HepG2 (cell line): ENCODE measurements around the gene FAM83C. TPM values are rescaled to one million over a fixed set of nuclear protein-coding genes. Genes with fewer than 3 reads are reported as not detected.

Experiments
- ATAC-seq: fragments of 200-7000 bp; cut with Tn5 transposase; 3 replicates; pipeline ENCODE4 v1.9.1; 2020; ENCODE audit warnings: mild to moderate bottlenecking, moderate library complexity
- BruUV-seq: library from RNA; stranded (reverse); fragments of 400-500 nt; replicated peaks from 2 replicates; lab custom pipeline; 2021; lab: Mats Ljungman, UMichigan
- CTCF ChIA-PET: fragments of 300-600 bp; formaldehyde crosslinking; extraction: SDS; loops from one replicate; lab custom pipeline; 2021; ENCODE audit warnings: low total read pairs, inconsistent platforms, low intra/inter-chr PET ratio; lab: Yijun Ruan, JAX
- POLR2A ChIA-PET: fragments of 350-600 bp; sonication (Branson Sonifier 250); formaldehyde crosslinking; loops from one replicate; lab custom pipeline; 2020; ENCODE audit warnings: antibody characterized with exemption, inconsistent platforms; lab: Yijun Ruan, JAX
- DNase-seq: peaks from one replicate; pipeline ENCODE4 v3.0.0-alpha.2; 2015; ENCODE audit warnings: low spot score
- FAIRE-seq: peaks from 3 replicates; lab custom pipeline; 2011; peaks lifted over from hg19 to GRCh38; lab: Jason Lieb, UNC
- H2AFZ ChIP-seq: one replicate; pipeline ENCODE4 v1.6.1; 2011; ENCODE audit warnings: low read length, inconsistent platforms
- H3K27ac ChIP-seq: fragments of 300-600 bp; 3 replicates; pipeline ENCODE4 v1.8.0; 2011; ENCODE audit warnings: mixed run types, mild to moderate bottlenecking, mixed read lengths, low read length, inconsistent platforms; ENCODE audit not compliant: insufficient read depth; ENCODE audit errors: extremely low read length
- H3K27me3 ChIP-seq, 2 experiments: fragments of 200-600 bp in 1 of 2; 2 replicates in 1 of 2; 3 replicates in 1 of 2; pipeline versions ENCODE4 v1.6.0 to v1.8.0; 2011; ENCODE audit warnings: low read length in 2 of 2, mild to moderate bottlenecking in 2 of 2, moderate library complexity in 2 of 2, inconsistent platforms in 1 of 2; ENCODE audit not compliant: insufficient read depth in 2 of 2, control insufficient read depth in 1 of 2
- H3K36me3 ChIP-seq, 2 experiments: fragments of 200-600 bp in 1 of 2; replicated peaks in 1 of 2; 2 replicates in 1 of 2; 3 replicates in 1 of 2; pipeline versions ENCODE4 v1.5.1 to v1.8.0; 2011; ENCODE audit warnings: low read length in 2 of 2, inconsistent platforms in 1 of 2; ENCODE audit not compliant: insufficient read depth in 2 of 2, control insufficient read depth in 1 of 2
- H3K4me1 ChIP-seq: 2 replicates; pipeline ENCODE4 v1.5.1; 2012; ENCODE audit warnings: low read length, inconsistent platforms; ENCODE audit not compliant: insufficient read depth
- H3K4me2 ChIP-seq: 2 replicates; pipeline ENCODE4 v1.6.0; 2011; ENCODE audit warnings: low read depth, low read length, inconsistent platforms
- H3K4me3 ChIP-seq, 3 experiments: fragments of 200-600 bp in 1 of 3; sonication (generic), shearing (Covaris generic) in 1 of 3; replicated peaks in 1 of 3; 2 replicates each; pipeline ENCODE4 v1.5.1; 2011 to 2016; ENCODE audit warnings: low read length in 3 of 3, inconsistent platforms in 2 of 3, low read depth in 2 of 3, mild to moderate bottlenecking in 2 of 3, control low read depth in 1 of 3, mixed read lengths in 1 of 3; ENCODE audit not compliant: insufficient read depth in 1 of 3
- H3K79me2 ChIP-seq: one replicate; pipeline ENCODE4 v1.6.1; 2011; ENCODE audit warnings: low read length, inconsistent platforms; ENCODE audit not compliant: insufficient read depth
- H3K9ac ChIP-seq: 2 replicates; pipeline ENCODE4 v1.6.0; 2011; ENCODE audit warnings: mild to moderate bottlenecking, low read depth, low read length, inconsistent platforms; ENCODE audit not compliant: insufficient read depth
- H3K9me3 ChIP-seq: 2 replicates; pipeline ENCODE4 v1.5.1; 2012; ENCODE audit warnings: mild to moderate bottlenecking, low read length
- H4K20me1 ChIP-seq: 2 replicates; pipeline ENCODE4 v1.6.0; 2011; ENCODE audit warnings: inconsistent platforms, mild to moderate bottlenecking, low read length, moderate library complexity; ENCODE audit not compliant: insufficient read depth
- CENPX ChIP-seq: sonication (generic); formaldehyde crosslinking; IDR thresholded peaks from 2 replicates; pipeline ENCODE4 v1.9.0; 2021; ENCODE audit warnings: mild to moderate bottlenecking, missing genetic modification reagents, moderate library complexity
- IKZF1 ChIP-seq: fragments of 450-650 bp; IDR thresholded peaks from 2 replicates; pipeline ENCODE4 v1.7.1; 2016
- MAZ ChIP-seq, 2 experiments: sonication (generic) in 1 of 2; formaldehyde crosslinking in 1 of 2; IDR thresholded peaks; 2 replicates each; pipeline versions ENCODE4 v1.5.0 to v1.6.1; 2012 to 2020; ENCODE audit warnings: low read depth in 2 of 2, mild to moderate bottlenecking in 2 of 2, borderline replicate concordance in 1 of 2, improper control_type of control experiment in 1 of 2, low read length in 1 of 2, missing genetic modification reagents in 1 of 2, moderate library complexity in 1 of 2
- MEIS1 ChIP-seq: sonication (generic); formaldehyde crosslinking; IDR thresholded peaks from 2 replicates; pipeline ENCODE4 v1.9.0; 2021; ENCODE audit warnings: mild to moderate bottlenecking, missing genetic modification reagents, moderate library complexity, borderline replicate concordance
- RBAK ChIP-seq: sonication (generic); formaldehyde crosslinking; IDR thresholded peaks from 2 replicates; pipeline ENCODE4 v1.5.1; 2020; ENCODE audit warnings: mild to moderate bottlenecking, missing genetic modification reagents
- TFE3 ChIP-seq: IDR thresholded peaks from 2 replicates; pipeline ENCODE4 v1.6.1; 2016
- THAP8 ChIP-seq: sonication (generic); formaldehyde crosslinking; IDR thresholded peaks from 2 replicates; pipeline ENCODE4 v1.5.1; 2020; ENCODE audit warnings: missing genetic modification reagents, mild to moderate bottlenecking, borderline replicate concordance
- ZBTB43 ChIP-seq: sonication (generic); formaldehyde crosslinking; conservative IDR thresholded peaks from 2 replicates; pipeline ENCODE4 v1.4.0; 2020; ENCODE audit warnings: missing genetic modification reagents
- ZNF124 ChIP-seq: sonication (generic); formaldehyde crosslinking; IDR thresholded peaks from 2 replicates; pipeline ENCODE4 v1.4.0; 2020; ENCODE audit warnings: missing genetic modification reagents
- ZNF18 ChIP-seq: sonication (generic); formaldehyde crosslinking; IDR thresholded peaks from 2 replicates; pipeline ENCODE4 v1.8.0; 2022; ENCODE audit warnings: mild to moderate bottlenecking, missing genetic modification reagents; ENCODE audit not compliant: insufficient replicate concordance
- ZNF280B ChIP-seq: sonication (generic); formaldehyde crosslinking; IDR thresholded peaks from 2 replicates; pipeline ENCODE4 v1.5.0; 2020; ENCODE audit warnings: missing genetic modification reagents, mild to moderate bottlenecking, borderline replicate concordance
- ZNF431 ChIP-seq: sonication (generic); formaldehyde crosslinking; IDR thresholded peaks from 2 replicates; pipeline ENCODE4 v1.9.0; 2022; ENCODE audit warnings: missing genetic modification reagents, low read depth, mild to moderate bottlenecking, borderline replicate concordance
- ZNF740 ChIP-seq: sonication (generic); formaldehyde crosslinking; IDR thresholded peaks from 2 replicates; pipeline ENCODE4 v1.4.0; 2020; ENCODE audit warnings: missing genetic modification reagents
- ZNF747 ChIP-seq: sonication (generic); formaldehyde crosslinking; IDR thresholded peaks from 2 replicates; pipeline ENCODE4 v1.8.1; 2023; ENCODE audit warnings: missing genetic modification reagents, mild to moderate bottlenecking, borderline replicate concordance
- ZZZ3 ChIP-seq: sonication (generic); formaldehyde crosslinking; IDR thresholded peaks from 2 replicates; pipeline ENCODE4 v1.4.0; 2020; ENCODE audit warnings: missing genetic modification reagents, mild to moderate bottlenecking, borderline replicate concordance
- WGBS: methylation state at CpG from one replicate; pipeline ENCODE4 v1.1.6; 2017; ENCODE audit warnings: low lambda C conversion rate; 5-methylcytosine and 5-hydroxymethylcytosine counted together
- in situ Hi-C: cut with HindIII; loops from 2 replicates; pipeline ENCODE4 v1.10.0; 2017; ENCODE audit warnings: low pct_unique_long_range_greater_than_20kb; ENCODE audit not compliant: extremely low pct_ligation_motif_present
- intact Hi-C: fragments of 100-400 bp; cut with micrococcal nuclease; formaldehyde crosslinking; loops from one replicate; pipeline ENCODE4 v1.10.0; 2022; ENCODE audit not compliant: unreplicated experiment
- polyA plus RNA-seq, 8 experiments: library from polyadenylated mRNA; depleted of rRNA in 3 of 8; stranded (reverse) in 7 of 8; unstranded in 1 of 8; fragments of >200 nt; fragmentation: Illumina TruSeq in 4 of 8; extraction: Trizol in 4 of 8; gene quantifications; 2 replicates each; pipeline versions ENCODE4 v1.2.1 to v1.2.3, GENCODE V29; 2011 to 2016; ENCODE audit warnings: low read depth in 4 of 8, missing spikeins in 1 of 8, mixed read lengths in 1 of 8; ENCODE audit not compliant: insufficient read depth in 1 of 8
- total RNA-seq, 5 experiments: library from RNA; depleted of rRNA; stranded (reverse); fragments of >200 nt; fragmentation: Illumina TruSeq; extraction: Trizol; gene quantifications; 2 replicates each; pipeline ENCODE4 v1.2.3, GENCODE V29; 2016; ENCODE audit warnings: low read depth in 1 of 5

Gene FAM83C
- total and polyA plus RNA-seq, 2 of the 13 experiments (the other 11 are each of a cell fraction or from before 2014, with no cell fraction given) = 0.04 TPM; not detected in 1

GRCh38 chr20:35306931-35307517, 14.8 kb upstream of the FAM83C start:
- Histone ChIP-seq H2AFZ (no peak overlapping the region), H3K4me2 (no peak overlapping the region), H3K4me1 (peaks cover 49% of the 10 kb centered on the region), H3K27me3 (no peaks in the 10 kb centered on the region), H3K27ac (peak overlapping the region; percentile 43), H3K79me2 (no peaks in the 10 kb centered on the region), H3K9me3 (no peaks in the 10 kb centered on the region), H3K36me3 (peaks cover 12 to 48% of the 10 kb centered on the region in 2 experiments; a peak in 4 of 5 replicates), H3K9ac (no peak overlapping the region), H4K20me1 (no peaks in the 10 kb centered on the region), H3K4me3 (no peak overlapping the region)
- intact Hi-C loops = loop anchor here (1.0 to 5.0 kb wide), 2 partner anchors 20 to 35 kb away; no protein-coding TSS in a partner anchor
- in situ Hi-C loops = no loop called here
- DNase-seq = peak; percentile 80
- WGBS = 57% methylated on average over 4 of the region's 4 CpGs
- ChIA-PET POLR2A (interaction anchor here (0.8 to 6.5 kb wide), 11 partner anchors 9 to 148 kb away, joined by 3 to 78 read pairs (median 26); partner anchors contain the start of genes CEP250 and EIF6), CTCF (interaction anchor here (0.6 to 6.9 kb wide), 5 partner anchors 13 to 162 kb away, joined by 3 to 204 read pairs (median 3); no protein-coding TSS in a partner anchor)
- peak; percentile 90 for ATAC-seq
- BruUV-seq = no TSS peak
- FAIRE-seq = peak; percentile 70
- TF ChIP-seq ZNF18 (CRISPR knock-in tag) (no peak), THAP8 (no peak), MAZ (IDR thresholded peaks at IDR 0.05; ENCODE audit: borderline replicate concordance, low read depth, low read length) (no peak), MAZ (CRISPR knock-in tag; IDR thresholded peaks at IDR 0.05; ENCODE audit: low read depth) (no peak), ZNF431 (CRISPR knock-in tag) (no peak), CENPX (no peak), IKZF1 (no peak), TFE3 (CRISPR knock-in tag) (no peak), RBAK (CRISPR knock-in tag) (no peak), ZNF280B (CRISPR knock-in tag) (no peak), ZNF747 (CRISPR knock-in tag) (no peak), ZNF124 (CRISPR knock-in tag) (no peak), MEIS1 (CRISPR knock-in tag) (0 out of 2 replicates have a peak, but pooled peaks have one; percentile 41), ZNF740 (no peak), ZZZ3 (CRISPR knock-in tag) (no peak), ZBTB43 (no peak)
